HG02571 (cell line): ENCODE data around the gene AGBL4.

Experiments used
- ATAC-seq: cut with Tn5 transposase; IDR thresholded peaks from one replicate; pipeline ENCODE4 v1.9.1; 2021; ENCODE audit warnings: mild to moderate bottlenecking, moderate library complexity; ENCODE audit not compliant: unreplicated experiment

Gene AGBL4

GRCh38 chr1:48673332-48674105, 1350.2 kb downstream of the AGBL4 start:
- no peak for ATAC-seq

DNA sequence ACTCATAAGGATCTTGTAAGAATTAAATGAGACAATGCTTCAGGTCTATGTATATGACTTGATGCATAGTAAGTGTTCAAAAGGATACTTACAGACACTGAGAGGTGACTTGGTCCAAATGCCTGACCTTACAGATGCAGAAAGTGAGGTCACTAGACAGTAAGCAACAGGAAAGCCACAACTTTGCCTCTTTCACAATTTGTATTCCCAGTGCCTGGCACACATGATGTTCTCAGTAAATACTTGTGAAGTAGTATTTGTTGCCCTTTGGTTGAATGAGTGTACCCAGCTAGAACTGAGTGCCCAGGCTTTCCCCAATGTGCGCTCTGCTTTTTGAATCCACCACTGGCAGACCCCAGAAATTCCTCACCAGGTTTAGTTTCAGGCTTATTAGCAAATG, 1352.2 kb downstream of the AGBL4 start:
- ATAC-seq: no peak

GRCh38 chr1:48670234-48671020, 1353.3 kb downstream of the AGBL4 start:
- ATAC-seq: no peak

DNA sequence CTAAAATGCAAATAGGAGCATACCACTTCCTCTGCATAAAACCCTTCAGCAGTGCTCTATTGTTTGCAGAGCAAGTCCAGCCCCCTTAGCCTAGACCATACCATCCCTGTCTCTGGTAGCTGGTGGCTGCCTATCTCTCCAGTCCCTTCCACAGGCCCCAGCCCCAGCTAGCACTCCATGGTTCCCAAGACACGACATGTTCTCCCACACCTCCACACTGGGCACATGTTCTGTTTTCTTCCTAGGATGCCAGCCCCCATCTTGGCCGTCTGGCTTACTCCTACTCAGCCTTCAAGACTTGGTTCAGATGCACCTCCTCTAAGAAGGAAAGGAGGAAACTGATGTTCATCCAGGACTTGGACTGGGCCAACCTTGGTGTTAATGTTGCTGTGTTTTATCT, 1355.4 kb downstream of the AGBL4 start:
- no peak for ATAC-seq

DNA sequence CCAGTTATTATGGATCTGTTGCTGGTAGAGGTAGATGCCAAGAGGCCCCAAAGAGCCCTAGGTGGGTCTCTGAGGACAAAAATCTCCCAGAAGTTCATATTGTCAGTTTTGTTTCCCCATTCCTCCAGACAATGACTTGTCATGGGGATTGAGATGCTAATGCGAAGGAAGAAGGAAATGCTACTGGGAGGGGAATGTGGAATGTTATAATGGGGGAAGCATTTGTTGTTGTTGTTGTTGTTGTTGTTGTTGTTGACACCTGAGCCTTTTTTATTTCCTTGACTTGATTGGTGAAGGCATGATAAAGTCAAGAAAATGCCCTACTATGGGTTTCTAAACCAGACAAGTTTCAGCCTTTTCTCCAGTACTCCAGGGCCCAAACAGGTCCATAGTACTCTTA, 1356.0 kb downstream of the AGBL4 start:
- ATAC-seq: no peak

DNA sequence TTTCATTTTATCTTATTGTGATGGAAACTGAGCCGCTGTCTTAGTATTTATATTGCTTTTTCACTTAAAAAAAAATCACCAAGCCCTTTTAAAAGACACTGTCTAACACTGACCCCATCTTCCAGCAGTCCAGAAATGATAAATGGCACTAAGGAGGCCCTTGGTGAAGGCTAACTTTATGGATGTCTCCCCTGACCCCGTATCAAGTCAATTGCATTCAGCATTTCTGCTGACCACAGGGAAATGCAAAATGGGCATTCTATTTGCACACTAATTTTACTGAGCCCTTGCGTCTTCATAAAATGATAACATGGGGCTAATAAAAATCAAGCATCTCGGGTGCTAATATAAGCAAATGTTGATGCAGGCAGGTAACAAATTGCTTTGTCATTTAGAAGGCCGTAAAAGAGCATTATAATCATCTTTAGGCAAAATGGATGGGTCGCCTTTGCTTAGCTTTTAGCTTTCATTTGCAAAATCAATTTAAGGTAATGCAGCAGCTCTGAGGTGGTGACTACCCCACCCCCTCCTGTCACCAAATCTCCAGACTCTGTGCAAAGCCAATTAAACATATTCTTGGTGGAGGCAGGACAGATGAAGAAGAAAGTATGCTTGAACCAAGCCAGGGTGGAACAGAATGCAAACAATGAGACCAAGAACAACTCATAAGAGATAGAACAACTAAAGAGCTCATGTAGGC, 1357.9 kb downstream of the AGBL4 start:
- ATAC-seq: no peak

DNA sequence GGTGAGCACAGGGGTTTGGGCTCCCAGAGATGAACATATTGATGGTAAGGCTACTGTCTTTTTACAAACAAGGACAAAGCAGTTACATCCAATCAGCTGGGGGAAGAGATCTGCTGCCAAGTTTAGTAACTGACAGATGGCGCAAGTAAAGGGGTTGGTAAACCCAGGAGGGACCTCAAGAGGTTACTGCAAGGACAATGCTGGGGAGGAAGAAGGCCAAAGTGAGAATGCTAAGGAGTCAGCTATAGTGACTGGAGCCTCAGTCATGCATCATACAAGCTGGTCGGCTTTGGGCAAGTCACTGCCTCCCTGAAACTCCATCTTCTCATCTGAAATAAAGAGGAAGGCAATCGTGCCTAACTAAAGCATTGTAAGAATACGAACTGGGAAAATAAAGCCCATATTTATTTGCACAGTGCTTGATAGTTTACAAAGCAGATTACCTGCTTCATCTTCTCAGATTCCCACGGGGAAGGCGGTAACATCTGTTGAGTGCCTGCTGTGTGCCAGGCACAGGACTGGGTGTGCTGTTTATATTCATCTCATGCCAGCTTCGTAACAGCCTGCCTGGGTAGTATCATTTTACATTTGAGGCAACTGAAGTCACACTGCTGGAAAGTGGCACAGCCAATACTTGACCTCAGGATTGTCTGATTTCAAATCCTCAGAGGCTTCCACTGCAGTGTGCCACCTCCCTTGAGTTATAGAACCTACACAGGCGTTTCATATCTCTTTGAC, 1361.9 kb downstream of the AGBL4 start:
- ATAC-seq: no peak

GRCh38 chr1:48659801-48660200, 1364.0 kb downstream of the AGBL4 start:
- ATAC-seq: no peak

- no peak for ATAC-seq
These were observed 1366.3 kb downstream of the AGBL4 start for GRCh38 chr1:48657413-48657812.

GRCh38 chr1:48654606-48655210, 1369.0 kb downstream of the AGBL4 start:
- no peak for ATAC-seq

DNA sequence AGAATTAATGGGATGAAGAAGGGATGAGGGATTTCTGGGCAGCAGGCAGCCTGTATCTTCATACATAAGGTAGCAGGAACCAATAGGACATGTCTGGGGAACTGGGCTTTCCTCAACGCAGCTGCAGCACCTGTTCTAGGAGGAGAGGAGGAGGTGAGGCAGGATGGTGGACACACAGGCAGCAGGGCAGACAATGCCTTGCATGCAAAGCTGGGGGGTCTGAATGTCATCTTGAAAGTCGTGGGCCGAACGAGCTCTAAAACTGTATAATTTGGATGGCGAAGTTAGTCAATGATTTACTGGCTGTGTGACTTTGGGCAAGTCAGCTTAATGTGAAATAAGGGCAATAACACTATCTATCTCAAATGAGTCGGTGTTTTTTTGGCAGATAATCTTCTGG, 1371.4 kb downstream of the AGBL4 start:
- no peak for ATAC-seq

- ATAC-seq: no peak
These were observed 1373.9 kb downstream of the AGBL4 start for GRCh38 chr1:48649880-48650279.

GRCh38 chr1:48645883-48646282, 1377.9 kb downstream of the AGBL4 start:
- ATAC-seq: no peak

DNA sequence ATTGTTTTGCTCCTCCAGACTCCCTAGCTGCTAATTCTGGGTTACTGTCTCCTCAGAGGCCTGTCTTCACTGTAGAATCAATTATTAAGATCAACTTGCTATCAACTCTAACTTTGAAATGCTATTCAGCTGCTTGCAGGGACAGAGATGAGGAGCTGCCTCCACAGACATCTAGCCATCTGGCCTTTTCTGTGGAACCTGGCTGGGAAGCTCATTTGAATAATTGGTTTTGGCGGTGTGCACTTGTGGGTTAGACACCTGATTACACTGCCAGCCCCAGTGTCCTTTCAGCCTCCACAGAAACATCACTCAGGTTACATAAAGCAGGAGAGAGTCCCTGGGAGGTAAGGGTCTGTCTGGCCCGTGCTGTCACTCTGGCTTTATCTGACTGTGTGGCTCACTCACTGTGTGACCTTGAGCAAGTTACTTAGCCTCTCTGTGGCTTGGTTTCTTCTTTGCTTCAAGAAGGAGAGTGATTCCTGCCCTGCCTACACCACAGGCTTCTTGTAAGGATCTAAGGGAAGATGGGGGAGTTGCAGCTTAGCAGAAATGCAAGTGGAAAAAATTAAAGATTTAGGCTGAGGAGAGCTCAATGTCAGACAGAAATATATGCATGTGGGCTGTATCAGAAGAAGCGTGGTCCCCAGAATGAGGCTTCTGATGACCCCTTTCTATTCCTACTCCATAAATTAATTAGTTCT, 1378.7 kb downstream of the AGBL4 start:
- no peak for ATAC-seq

DNA sequence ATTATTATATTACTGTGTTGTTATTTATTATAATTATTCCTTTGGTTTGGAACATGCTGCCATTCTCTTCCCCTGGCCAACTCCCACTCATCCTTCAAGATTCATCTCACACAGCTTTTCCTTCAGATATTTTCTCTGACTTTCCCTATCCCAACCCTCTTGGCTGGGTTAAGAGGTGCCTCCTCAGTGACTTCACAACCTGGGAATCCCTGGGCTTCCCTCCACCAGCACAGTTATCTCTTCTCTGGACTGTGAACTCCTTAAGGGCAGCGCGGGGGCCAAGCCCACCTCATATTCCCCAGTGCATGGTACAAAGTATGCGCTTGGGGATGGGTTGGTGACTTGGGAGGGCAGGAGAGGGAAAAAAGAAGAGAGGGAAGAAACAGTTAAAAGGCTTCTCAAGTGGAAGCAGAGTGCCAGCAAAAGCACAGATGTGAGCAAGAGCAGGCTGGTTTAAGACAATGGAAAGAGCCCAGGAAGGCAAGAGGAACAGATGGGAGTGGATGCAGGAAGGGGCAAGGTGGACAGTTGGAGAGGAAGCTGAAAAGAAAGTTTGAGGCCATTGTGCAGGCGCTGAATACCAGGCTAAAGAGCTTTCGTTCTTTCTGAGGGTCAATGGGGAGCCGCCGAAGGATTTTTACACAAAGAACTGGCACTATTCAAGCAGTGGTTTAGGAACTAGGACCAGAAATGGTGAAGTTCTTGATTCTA, 1379.4 kb downstream of the AGBL4 start:
- no peak for ATAC-seq

DNA sequence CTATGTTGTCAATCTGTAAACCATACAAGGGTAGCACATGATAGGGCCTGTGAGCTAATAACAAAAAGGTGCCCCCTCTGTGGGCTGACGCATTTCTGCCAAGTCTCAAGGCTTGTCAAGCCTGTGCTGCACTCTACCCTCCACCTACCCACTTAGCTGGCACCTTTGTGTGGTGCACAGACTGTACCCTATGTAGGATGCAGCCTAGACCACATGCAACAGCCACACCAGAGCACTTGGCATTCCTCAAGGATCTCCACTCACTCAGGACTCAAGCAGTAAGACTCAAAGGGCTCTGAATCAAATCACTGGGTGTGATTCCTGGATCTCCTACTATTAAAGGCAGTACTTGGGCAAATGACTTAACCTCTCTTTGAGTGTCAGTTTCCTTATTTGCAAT, 1380.6 kb downstream of the AGBL4 start:
- no peak for ATAC-seq

- ATAC-seq: no peak
These were observed 1382.8 kb downstream of the AGBL4 start for GRCh38 chr1:48640836-48641492.

DNA sequence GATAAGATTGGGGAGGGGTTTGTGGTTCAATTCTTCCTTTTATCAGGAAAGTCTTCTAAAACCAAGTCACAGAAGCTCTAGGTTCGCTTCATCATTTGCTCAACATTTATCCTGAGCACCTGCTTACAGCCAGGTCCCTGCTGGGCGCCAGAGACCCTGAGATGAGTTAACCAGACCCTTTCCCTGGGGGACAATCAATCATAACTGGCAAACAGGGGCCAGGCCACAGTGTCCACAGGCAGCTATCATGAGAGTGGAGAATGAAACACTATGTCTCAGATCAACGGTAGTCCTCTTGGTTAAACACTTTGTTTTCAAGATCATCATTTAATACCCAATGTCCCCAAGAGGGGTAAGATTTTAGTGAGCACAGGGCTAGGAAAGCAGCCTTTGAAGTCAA, 1393.9 kb downstream of the AGBL4 start:
- no peak for ATAC-seq

DNA sequence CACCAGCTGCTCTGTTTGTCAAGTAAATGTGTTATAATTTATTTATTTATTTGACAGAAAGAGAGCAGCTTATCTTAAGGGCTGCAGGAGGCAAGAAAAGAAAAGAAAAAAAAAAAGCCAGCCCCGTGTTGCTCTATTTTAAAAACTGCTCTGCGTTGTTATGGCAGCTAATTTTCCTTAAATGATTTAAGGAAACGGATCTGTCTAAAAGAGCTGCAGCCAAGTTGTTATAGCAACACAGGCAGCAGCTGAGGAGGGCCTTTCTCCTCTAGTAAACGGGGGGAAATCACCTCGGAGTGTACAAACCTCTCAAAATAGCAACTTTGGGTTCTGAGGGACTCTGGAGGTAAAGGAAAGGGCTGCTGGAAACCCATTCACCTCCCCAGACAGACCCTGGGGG, 1396.3 kb downstream of the AGBL4 start:
- no peak for ATAC-seq
